PC-3 (cell line): ENCODE results near the gene NMNAT2.

Experiments
- EZH2 ChIP-seq: fragments of 300-600 bp; sonication (generic); IDR thresholded peaks from one replicate; pipeline ENCODE4 v1.6.1; 2017; ENCODE audit warnings: antibody characterized with exemption, mild to moderate bottlenecking, low read length; ENCODE audit not compliant: unreplicated experiment
- TF ChIP-seq, protein P1 (sequence below): fragments of 300-600 bp; sonication (generic); conservative IDR thresholded peaks from 2 replicates; pipeline ENCODE4 v1.5.1; 2017; ENCODE audit warnings: antibody characterized with exemption, low read depth, mild to moderate bottlenecking, low read length

DNA sequence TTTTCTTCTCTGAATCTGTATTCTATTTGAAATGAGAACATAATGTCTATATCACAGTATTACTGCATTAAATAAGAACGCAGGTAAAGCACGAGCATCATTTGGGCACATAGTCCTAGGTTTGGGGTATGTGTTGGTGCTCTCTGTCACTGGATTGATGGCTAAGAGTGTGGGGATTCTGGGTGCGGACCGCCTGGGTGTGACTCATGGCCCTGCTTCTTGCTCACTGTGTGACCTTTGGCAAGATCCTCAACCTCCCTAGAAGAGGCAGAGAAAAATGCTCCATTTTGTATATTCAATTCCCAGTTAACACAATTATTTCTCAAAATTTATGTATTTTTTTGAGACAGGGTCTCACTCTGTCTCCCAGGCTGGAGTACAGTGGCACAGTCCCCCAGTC, 132.4 kb downstream of the NMNAT2 start:
- TF ChIP-seq, protein P1, sequence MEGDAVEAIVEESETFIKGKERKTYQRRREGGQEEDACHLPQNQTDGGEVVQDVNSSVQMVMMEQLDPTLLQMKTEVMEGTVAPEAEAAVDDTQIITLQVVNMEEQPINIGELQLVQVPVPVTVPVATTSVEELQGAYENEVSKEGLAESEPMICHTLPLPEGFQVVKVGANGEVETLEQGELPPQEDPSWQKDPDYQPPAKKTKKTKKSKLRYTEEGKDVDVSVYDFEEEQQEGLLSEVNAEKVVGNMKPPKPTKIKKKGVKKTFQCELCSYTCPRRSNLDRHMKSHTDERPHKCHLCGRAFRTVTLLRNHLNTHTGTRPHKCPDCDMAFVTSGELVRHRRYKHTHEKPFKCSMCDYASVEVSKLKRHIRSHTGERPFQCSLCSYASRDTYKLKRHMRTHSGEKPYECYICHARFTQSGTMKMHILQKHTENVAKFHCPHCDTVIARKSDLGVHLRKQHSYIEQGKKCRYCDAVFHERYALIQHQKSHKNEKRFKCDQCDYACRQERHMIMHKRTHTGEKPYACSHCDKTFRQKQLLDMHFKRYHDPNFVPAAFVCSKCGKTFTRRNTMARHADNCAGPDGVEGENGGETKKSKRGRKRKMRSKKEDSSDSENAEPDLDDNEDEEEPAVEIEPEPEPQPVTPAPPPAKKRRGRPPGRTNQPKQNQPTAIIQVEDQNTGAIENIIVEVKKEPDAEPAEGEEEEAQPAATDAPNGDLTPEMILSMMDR, result no peak
- TF ChIP-seq EZH2, result no peak
